H1 (cell line): ENCODE results near the gene VPS41. TPM values are rescaled to one million over a fixed set of nuclear protein-coding genes. Genes with fewer than 3 reads are reported as not detected.

Experiments used
- CTCF ChIA-PET: fragments of 300-600 bp; sonication (Branson Sonifier 250); formaldehyde crosslinking; loops from one replicate; lab custom pipeline; 2021; ENCODE audit not compliant: partially characterized antibody; lab: Charles Lee
- POLR2A ChIA-PET: fragments of 300-600 bp; sonication (Branson Sonifier 250); formaldehyde crosslinking; loops from one replicate; lab custom pipeline; 2021; ENCODE audit warnings: inconsistent platforms; ENCODE audit not compliant: partially characterized antibody; lab: Charles Lee
- DNase-seq, 2 experiments: peaks; one replicate each; pipeline versions ENCODE4 v3.0.0 to v3.0.0-alpha.2; 2010 to 2022; ENCODE audit warnings: low spot score in 2 of 2, low read depth in 1 of 2, mixed read lengths in 1 of 2
- FAIRE-seq: peaks from 2 replicates; lab custom pipeline; 2011; peaks lifted over from hg19 to GRCh38; lab: Jason Lieb, UNC
- H2AFZ ChIP-seq: 2 replicates; pipeline ENCODE4 v1.8.1; 2012; ENCODE audit warnings: low read length, inconsistent platforms
- H2AK5ac ChIP-seq: 2 replicates; pipeline ENCODE4 v1.6.1; 2013; ENCODE audit warnings: low read depth, low read length
- H2BK120ac ChIP-seq: replicated peaks from 2 replicates; pipeline ENCODE3; 2013; ENCODE audit warnings: low read depth, low read length, inconsistent platforms
- H2BK12ac ChIP-seq: 2 replicates; pipeline ENCODE4 v1.6.1; 2013; ENCODE audit warnings: low read depth, low read length
- H2BK15ac ChIP-seq: 2 replicates; pipeline ENCODE4 v1.6.1; 2013; ENCODE audit warnings: low read length
- H2BK20ac ChIP-seq: 2 replicates; pipeline ENCODE4 v1.6.1; 2013; ENCODE audit warnings: low read length
- H2BK5ac ChIP-seq: 2 replicates; pipeline ENCODE4 v1.6.1; 2013; ENCODE audit warnings: low read depth, low read length
- H3K14ac ChIP-seq: 2 replicates; pipeline ENCODE4 v1.6.1; 2013; ENCODE audit warnings: inconsistent platforms; ENCODE audit not compliant: insufficient read length
- H3K18ac ChIP-seq: 2 replicates; pipeline ENCODE4 v1.6.1; 2013; ENCODE audit warnings: low read length; ENCODE audit errors: extremely low read depth
- H3K23ac ChIP-seq: 2 replicates; pipeline ENCODE4 v1.6.1; 2013; ENCODE audit warnings: inconsistent platforms; ENCODE audit not compliant: insufficient read length
- H3K23me2 ChIP-seq: 2 replicates; pipeline ENCODE4 v1.6.1; 2013; ENCODE audit warnings: low read depth, low read length
- H3K27ac ChIP-seq: 2 replicates; pipeline ENCODE4 v1.6.1; 2011; ENCODE audit warnings: low read depth, low read length, inconsistent platforms
- H3K27me3 ChIP-seq, 4 experiments: replicated peaks in 1 of 4; 1 replicate in 1 of 4; 2 replicates in 3 of 4; pipeline versions ENCODE4 v1.6.1 to v1.8.1; 2011 to 2013; ENCODE audit warnings: low read length in 3 of 4, mild to moderate bottlenecking in 3 of 4, inconsistent platforms in 2 of 4, mixed read lengths in 2 of 4, moderate library complexity in 1 of 4; ENCODE audit not compliant: control insufficient read depth in 3 of 4, insufficient read depth in 3 of 4; ENCODE audit errors: extremely low read depth in 1 of 4
- H3K36me3 ChIP-seq, 4 experiments: 2 replicates each; pipeline versions ENCODE4 v1.6.1 to v1.8.1; 2011 to 2013; ENCODE audit warnings: mild to moderate bottlenecking in 4 of 4, low read length in 3 of 4, moderate library complexity in 2 of 4, control low read depth in 1 of 4, inconsistent platforms in 1 of 4; ENCODE audit not compliant: insufficient read depth in 4 of 4, control insufficient read depth in 2 of 4
- H3K4ac ChIP-seq: replicated peaks from 2 replicates; pipeline ENCODE3; 2013; ENCODE audit warnings: low read length, low read depth, mixed read lengths, inconsistent platforms; ENCODE audit not compliant: insufficient read length
- H3K4me1 ChIP-seq, 4 experiments: replicated peaks in 1 of 4; 1 replicate in 1 of 4; 2 replicates in 3 of 4; pipeline versions ENCODE4 v1.6.1 to v1.8.1; 2011 to 2013; ENCODE audit warnings: low read length in 3 of 4, inconsistent platforms in 2 of 4, mixed read lengths in 1 of 4; ENCODE audit not compliant: insufficient read depth in 4 of 4, control insufficient read depth in 3 of 4
- H3K4me2 ChIP-seq, 2 experiments: 2 replicates each; pipeline versions ENCODE4 v1.6.1 to v1.8.1; 2011 to 2013; ENCODE audit warnings: low read depth in 2 of 2, low read length in 2 of 2, control low read depth in 1 of 2, inconsistent platforms in 1 of 2, mild to moderate bottlenecking in 1 of 2; ENCODE audit not compliant: insufficient read depth in 1 of 2
- H3K4me3 ChIP-seq, 4 experiments: fragments of 200-600, 300-600 bp in 1 of 4; sonication (generic), shearing (Covaris generic), sonication (Bioruptor Twin) in 1 of 4; 2 replicates each; pipeline versions ENCODE4 v1.5.1 to v1.8.1; 2011 to 2016; ENCODE audit warnings: low read length in 4 of 4, low read depth in 3 of 4, control low read depth in 2 of 4, inconsistent platforms in 2 of 4, mild to moderate bottlenecking in 2 of 4, mixed read lengths in 1 of 4, moderate library complexity in 1 of 4; ENCODE audit not compliant: insufficient read depth in 2 of 4; ENCODE audit errors: extremely low read depth in 1 of 4
- H3K56ac ChIP-seq: replicated peaks from 2 replicates; pipeline ENCODE3; 2013; ENCODE audit warnings: low read depth, mild to moderate bottlenecking, mixed read lengths, low read length, inconsistent platforms; ENCODE audit not compliant: insufficient read length
- H3K79me1 ChIP-seq: 2 replicates; pipeline ENCODE4 v1.6.1; 2013; ENCODE audit warnings: low read depth, low read length, control low read depth
- H3K79me2 ChIP-seq, 2 experiments: 2 replicates each; pipeline versions ENCODE4 v1.6.1 to v1.8.1; 2012 to 2013; ENCODE audit warnings: low read length in 2 of 2, mild to moderate bottlenecking in 2 of 2, inconsistent platforms in 1 of 2; ENCODE audit not compliant: insufficient read depth in 2 of 2, control insufficient read depth in 1 of 2
- H3K9ac ChIP-seq, 4 experiments: replicated peaks in 1 of 4; 1 replicate in 1 of 4; 2 replicates in 3 of 4; pipeline versions ENCODE4 v1.6.1 to v1.8.1; 2011 to 2013; ENCODE audit warnings: low read depth in 3 of 4, low read length in 3 of 4, control low read depth in 2 of 4, mild to moderate bottlenecking in 2 of 4, moderate library complexity in 2 of 4, inconsistent platforms in 1 of 4; ENCODE audit errors: extremely low read depth in 1 of 4
- H3K9me3 ChIP-seq, 2 experiments: 2 replicates each; pipeline versions ENCODE4 v1.6.1 to v1.8.1; 2012 to 2013; ENCODE audit warnings: mild to moderate bottlenecking in 2 of 2, moderate library complexity in 2 of 2, control low read depth in 1 of 2, inconsistent platforms in 1 of 2, low read depth in 1 of 2, low read length in 1 of 2, mixed read lengths in 1 of 2; ENCODE audit not compliant: insufficient read depth in 2 of 2
- H4K20me1 ChIP-seq, 2 experiments: replicated peaks in 1 of 2; 2 replicates each; pipeline versions ENCODE3 to v1.8.1; 2011 to 2013; ENCODE audit warnings: inconsistent platforms in 2 of 2, low read length in 2 of 2, mild to moderate bottlenecking in 1 of 2; ENCODE audit not compliant: insufficient read depth in 2 of 2, control insufficient read depth in 1 of 2
- H4K5ac ChIP-seq: 2 replicates; pipeline ENCODE4 v1.6.1; 2013; ENCODE audit warnings: low read length, low read depth, mixed read lengths, inconsistent platforms; ENCODE audit not compliant: insufficient read length
- H4K8ac ChIP-seq: 2 replicates; pipeline ENCODE4 v1.8.0; 2013; ENCODE audit warnings: mild to moderate bottlenecking, moderate library complexity, low read length, inconsistent platforms; ENCODE audit not compliant: insufficient read depth; ENCODE audit errors: extremely low read depth
- H4K91ac ChIP-seq: replicated peaks from 2 replicates; pipeline ENCODE3; 2013; ENCODE audit warnings: low read length, mixed read lengths, inconsistent platforms; ENCODE audit not compliant: insufficient read length
- ASH2L ChIP-seq: fragments of 200-600, 300-600 bp; sonication (generic); IDR thresholded peaks from one replicate; pipeline ENCODE4 v1.7.1; 2017; ENCODE audit warnings: low read length
- ATF3 ChIP-seq: IDR thresholded peaks from 2 replicates; pipeline ENCODE4 v1.6.1; 2011; ENCODE audit warnings: low read depth, mild to moderate bottlenecking, low read length; ENCODE audit not compliant: insufficient read depth
- BCL11A ChIP-seq, 2 experiments: IDR thresholded peaks; one replicate each; pipeline ENCODE4 v1.6.1; 2011; ENCODE audit warnings: low read depth in 2 of 2, low read length in 2 of 2, mild to moderate bottlenecking in 2 of 2
- FOSL1 ChIP-seq: IDR thresholded peaks from 2 replicates; pipeline ENCODE4 v1.6.1; 2011; ENCODE audit warnings: mild to moderate bottlenecking, low read depth, low read length, moderate library complexity; ENCODE audit not compliant: insufficient read depth
- RBBP5 ChIP-seq: IDR thresholded peaks from 2 replicates; pipeline ENCODE4 v1.7.1; 2012; ENCODE audit warnings: low read depth, mild to moderate bottlenecking, inconsistent platforms, low read length, moderate library complexity, borderline replicate concordance
- TCF12 ChIP-seq: IDR thresholded peaks from 2 replicates; pipeline ENCODE4 v1.6.1; 2011; ENCODE audit warnings: low read depth, mild to moderate bottlenecking, low read length
- WGBS, 2 experiments: shearing (Covaris generic) in 1 of 2; methylation state at CpG; one replicate each; pipeline versions ENCODE4 v1.1.6 to v1.1.7; 2013 to 2015; ENCODE audit warnings: low lambda C conversion rate in 2 of 2, mixed read lengths in 2 of 2, inconsistent platforms in 1 of 2, low coverage in 1 of 2, missing lambda C conversion rate in 1 of 2; ENCODE audit not compliant: insufficient replicate concordance in 2 of 2, insufficient coverage in 1 of 2, insufficient read length in 1 of 2; ENCODE audit errors: extremely low coverage in 1 of 2, missing lambda C conversion rate in 1 of 2; 5-methylcytosine and 5-hydroxymethylcytosine counted together
- polyA plus RNA-seq, 7 experiments: library from polyadenylated mRNA; depleted of rRNA in 3 of 7; stranded (reverse) in 5 of 7; unstranded in 2 of 7; fragments of >200 nt in 5 of 7; fragments of 200-250 nt in 2 of 7; gene quantifications; 1 replicate in 5 of 7; 2 replicates in 1 of 7; 4 replicates in 1 of 7; pipeline versions ENCODE4 v1.2.1 to v1.2.3, GENCODE V29; 2011 to 2013; ENCODE audit warnings: missing spikeins in 2 of 7, mixed read lengths in 2 of 7
- total RNA-seq: library from RNA; stranded (reverse); fragmentation: NEBNext Ultra II Directional; extraction: Animal tissue kit (Norgen Biotek cat#: 25700); gene quantifications from 2 replicates; pipeline ENCODE4 v1.2.1, GENCODE V29; 2021
- TF ChIP-seq, protein P1 (sequence below): IDR thresholded peaks from 2 replicates; pipeline ENCODE4 v1.6.1; 2012; ENCODE audit warnings: inconsistent platforms

The VPS41 gene
- total and polyA plus RNA-seq, 2 of the 8 experiments (the other 6 are each of a cell fraction or from before 2014, with no cell fraction given) = 10.7 to 63.3 TPM

GRCh38 chr7:38942431-38943051, 33.5 kb upstream of the VPS41 start:
- no peak overlapping the region for H3K27ac ChIP-seq
- H4K8ac ChIP-seq = no peak overlapping the region
- FAIRE-seq = no peak
- H3K4ac ChIP-seq = no peak overlapping the region
- no peak overlapping the region for H3K56ac ChIP-seq
- H3K4me2 ChIP-seq = no peak overlapping the region
- H3K4me1 ChIP-seq = peaks cover 0 to 6% (median 0%) of the 10 kb centered on the region in 4 experiments; a peak in 1 of 7 replicates
- DNase-seq = no peak
- H3K36me3 ChIP-seq = no peaks in the 10 kb centered on the region
- TF ChIP-seq RBBP5 = no peak
- TF ChIP-seq, protein P1, sequence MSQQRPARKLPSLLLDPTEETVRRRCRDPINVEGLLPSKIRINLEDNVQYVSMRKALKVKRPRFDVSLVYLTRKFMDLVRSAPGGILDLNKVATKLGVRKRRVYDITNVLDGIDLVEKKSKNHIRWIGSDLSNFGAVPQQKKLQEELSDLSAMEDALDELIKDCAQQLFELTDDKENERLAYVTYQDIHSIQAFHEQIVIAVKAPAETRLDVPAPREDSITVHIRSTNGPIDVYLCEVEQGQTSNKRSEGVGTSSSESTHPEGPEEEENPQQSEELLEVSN = no peak
- no peak for TF ChIP-seq TCF12
- TF ChIP-seq FOSL1 = no peak
- TF ChIP-seq ASH2L = no peak
- no peak for TF ChIP-seq ATF3
- TF ChIP-seq BCL11A (IDR thresholded peaks at IDR 0.05; ENCODE audit: low read depth in 2 of 2, low read length in 2 of 2) = no peak
- ChIA-PET POLR2A (no interaction called here), CTCF (interaction anchor here (1.4 kb wide), 1 partner anchor 9 kb away, joined by 3 read pairs; no protein-coding TSS in a partner anchor)
- H3K79me1 ChIP-seq = no peaks in the 10 kb centered on the region
- no peak overlapping the region for H2BK12ac ChIP-seq
- H2BK20ac ChIP-seq = no peak overlapping the region
- H3K79me2 ChIP-seq = no peaks in the 10 kb centered on the region
- no peak overlapping the region for H3K9ac ChIP-seq
- no peak overlapping the region for H4K5ac ChIP-seq
- H2AK5ac ChIP-seq = no peak overlapping the region
- H2BK120ac ChIP-seq = no peak overlapping the region
- whole genome bisulfite sequencing, 2 experiments = 87% methylated on average over 4 of the region's 4 CpGs; no CpG with 5 or more reads in 1 of the 2 experiments
- no peak overlapping the region for H3K23ac ChIP-seq
- no peaks in the 10 kb centered on the region for H3K27me3 ChIP-seq
- no peaks in the 10 kb centered on the region for H3K23me2 ChIP-seq
- no peak overlapping the region for H2BK5ac ChIP-seq
- no peak overlapping the region for H4K91ac ChIP-seq
- no peak overlapping the region for H3K14ac ChIP-seq
- H3K4me3 ChIP-seq = no peak overlapping the region
- H2AFZ ChIP-seq = 0 out of 2 replicates have a peak overlapping the region, but pooled peaks have one; percentile 40
- no peaks in the 10 kb centered on the region for H3K9me3 ChIP-seq
- no peak overlapping the region for H2BK15ac ChIP-seq
- H4K20me1 ChIP-seq = no peaks in the 10 kb centered on the region
- H3K18ac ChIP-seq = no peak overlapping the region
